Hepatocyte (in vitro differentiated cells): ENCODE measurements around the gene PTPRO. TPM values are rescaled to one million over a fixed set of nuclear protein-coding genes. Genes with fewer than 3 reads are reported as not detected.

Experiments
- DNase-seq: peaks from one replicate; pipeline ENCODE4 v3.0.0-alpha.2; 2016; ENCODE audit warnings: low spot score
- H2AFZ ChIP-seq: fragments of 200-600 bp; sonication (generic); 2 replicates; pipeline ENCODE4 v1.6.0; 2016; ENCODE audit warnings: antibody characterized with exemption, mild to moderate bottlenecking
- H3K27ac ChIP-seq: fragments of 200-600 bp; sonication (generic); 2 replicates; pipeline ENCODE4 v1.5.1; 2016; ENCODE audit warnings: mild to moderate bottlenecking
- H3K27me3 ChIP-seq: fragments of 200-600 bp; sonication (generic); 2 replicates; pipeline ENCODE4 v1.6.1; 2016
- H3K36me3 ChIP-seq: fragments of 200-600 bp; sonication (generic); replicated peaks from 2 replicates; pipeline ENCODE4 v1.5.1; 2016; ENCODE audit warnings: low read depth; ENCODE audit not compliant: insufficient read depth
- H3K4me1 ChIP-seq: fragments of 200-600 bp; sonication (generic); 2 replicates; pipeline ENCODE4 v1.5.1; 2016; ENCODE audit warnings: mild to moderate bottlenecking, moderate library complexity; ENCODE audit not compliant: insufficient read depth
- H3K4me2 ChIP-seq: fragments of 200-600 bp; sonication (generic); 2 replicates; pipeline ENCODE4 v1.6.0; 2016
- H3K4me3 ChIP-seq: fragments of 200-600 bp; sonication (generic); 2 replicates; pipeline ENCODE4 v1.5.1; 2016; ENCODE audit warnings: mild to moderate bottlenecking
- H3K79me2 ChIP-seq: fragments of 200-600 bp; sonication (generic); 2 replicates; pipeline ENCODE4 v1.6.0; 2017; ENCODE audit warnings: mild to moderate bottlenecking
- H3K9me2 ChIP-seq: fragments of 200-600 bp; sonication (generic); replicated peaks from 2 replicates; pipeline ENCODE4 v1.6.0; 2017; ENCODE audit warnings: mild to moderate bottlenecking; ENCODE audit not compliant: insufficient read depth
- H3K9me3 ChIP-seq: fragments of 200-600 bp; sonication (generic); 2 replicates; pipeline ENCODE4 v1.5.1; 2016; ENCODE audit warnings: low read depth, mild to moderate bottlenecking
- H4K20me1 ChIP-seq: fragments of 200-600 bp; sonication (generic); 2 replicates; pipeline ENCODE4 v1.6.0; 2016; ENCODE audit warnings: mild to moderate bottlenecking; ENCODE audit not compliant: insufficient read depth, poor library complexity, severe bottlenecking
- CTCF ChIP-seq: fragments of 200-600 bp; sonication (generic); IDR thresholded peaks from 2 replicates; pipeline ENCODE4 v1.5.1; 2016; ENCODE audit warnings: antibody characterized with exemption, mild to moderate bottlenecking; ENCODE audit not compliant: poor library complexity
- EZH2 ChIP-seq: fragments of 200-600 bp; sonication (generic); IDR thresholded peaks from 2 replicates; pipeline ENCODE4 v1.6.1; 2016; ENCODE audit warnings: antibody characterized with exemption, mild to moderate bottlenecking, borderline replicate concordance
- EZH2phosphoT487 ChIP-seq: fragments of 200-600 bp; sonication (generic); IDR thresholded peaks from one replicate; pipeline ENCODE4 v1.6.1; 2018; ENCODE audit warnings: antibody characterized with exemption, mild to moderate bottlenecking, low read depth, moderate library complexity; ENCODE audit not compliant: unreplicated experiment, severe bottlenecking
- WGBS: methylation state at CpG from one replicate; pipeline ENCODE4 v1.1.6; 2016; ENCODE audit warnings: low lambda C conversion rate; ENCODE audit errors: missing lambda C conversion rate; 5-methylcytosine and 5-hydroxymethylcytosine counted together
- polyA plus RNA-seq: library from polyadenylated mRNA; unstranded; fragments of >200 nt; fragmentation: Nextera tagmentation; extraction: Ambion mirVana; gene quantifications from 2 replicates; pipeline ENCODE4 v1.2.1, GENCODE V29; 2016
- total RNA-seq: library from RNA; depleted of rRNA; stranded (reverse); fragments of >200 nt; gene quantifications from 2 replicates; pipeline ENCODE4 v1.2.3, GENCODE V29; 2014

Gene PTPRO
- total and polyA plus RNA-seq, 2 experiments from 2014 or later, result 0.60 to 0.65 TPM

- Histone ChIP-seq H3K27ac (no peak overlapping the region), H3K79me2 (no peaks in the 10 kb centered on the region), H3K4me2 (no peak overlapping the region), H3K4me3 (no peak overlapping the region), H3K4me1 (no peaks in the 10 kb centered on the region), H3K9me3 (no peaks in the 10 kb centered on the region), H3K36me3 (no peaks in the 10 kb centered on the region), H3K9me2 (no peaks in the 10 kb centered on the region), H4K20me1 (no peaks in the 10 kb centered on the region), H3K27me3 (no peaks in the 10 kb centered on the region), H2AFZ (no peak overlapping the region)
- TF ChIP-seq EZH2phosphoT487, result no peak
- no peak for TF ChIP-seq CTCF
- no peak for TF ChIP-seq EZH2
- 85% methylated on average over 1 of the region's 1 CpG for WGBS
- DNase-seq, result no peak
Measured at GRCh38 chr12:15538881-15539280, 216.6 kb downstream of the PTPRO start.

GRCh38 chr12:15540005-15540404 is 217.7 kb downstream of the PTPRO start:
- TF ChIP-seq CTCF, result no peak
- TF ChIP-seq EZH2phosphoT487, result no peak
- no peak for TF ChIP-seq EZH2
- Histone ChIP-seq H3K36me3 (no peaks in the 10 kb centered on the region), H3K9me2 (no peaks in the 10 kb centered on the region), H3K27ac (no peak overlapping the region), H3K4me2 (no peak overlapping the region), H2AFZ (no peak overlapping the region), H4K20me1 (no peaks in the 10 kb centered on the region), H3K4me3 (no peak overlapping the region), H3K27me3 (no peaks in the 10 kb centered on the region), H3K4me1 (no peaks in the 10 kb centered on the region), H3K9me3 (no peaks in the 10 kb centered on the region), H3K79me2 (no peaks in the 10 kb centered on the region)
- WGBS, result 79% methylated on average over 2 of the region's 2 CpGs
- no peak for DNase-seq

GRCh38 chr12:15540469-15540872 is 218.2 kb downstream of the PTPRO start:
- DNase-seq, result no peak
- H3K36me3 ChIP-seq, result no peaks in the 10 kb centered on the region
- no peak overlapping the region for H3K4me3 ChIP-seq
- H3K4me2 ChIP-seq, result no peak overlapping the region
- TF ChIP-seq EZH2 (no peak), CTCF (no peak), EZH2phosphoT487 (no peak)
- H3K79me2 ChIP-seq, result no peaks in the 10 kb centered on the region
- H3K27ac ChIP-seq, result no peak overlapping the region
- 72% methylated on average over 1 of the region's 1 CpG for WGBS
- H3K9me3 ChIP-seq, result no peaks in the 10 kb centered on the region
- no peaks in the 10 kb centered on the region for H4K20me1 ChIP-seq
- H3K9me2 ChIP-seq, result no peaks in the 10 kb centered on the region
- H3K27me3 ChIP-seq, result no peaks in the 10 kb centered on the region
- H3K4me1 ChIP-seq, result no peaks in the 10 kb centered on the region
- H2AFZ ChIP-seq, result no peak overlapping the region

GRCh38 chr12:15541996-15542631 is 219.8 kb downstream of the PTPRO start:
- no peaks in the 10 kb centered on the region for H3K36me3 ChIP-seq
- no peak overlapping the region for H3K27ac ChIP-seq
- H4K20me1 ChIP-seq, result no peaks in the 10 kb centered on the region
- WGBS, result 96% methylated on average over 3 of the region's 3 CpGs
- H2AFZ ChIP-seq, result no peak overlapping the region
- no peak overlapping the region for H3K4me3 ChIP-seq
- no peaks in the 10 kb centered on the region for H3K9me3 ChIP-seq
- H3K79me2 ChIP-seq, result no peaks in the 10 kb centered on the region
- H3K27me3 ChIP-seq, result no peaks in the 10 kb centered on the region
- no peaks in the 10 kb centered on the region for H3K9me2 ChIP-seq
- TF ChIP-seq CTCF, result no peak
- TF ChIP-seq EZH2, result no peak
- no peak for TF ChIP-seq EZH2phosphoT487
- H3K4me1 ChIP-seq, result no peaks in the 10 kb centered on the region
- DNase-seq, result no peak
- H3K4me2 ChIP-seq, result no peak overlapping the region
